Glomerular visceral epithelial cell (primary cell): ENCODE data around the gene KIF16B.
"Not testable (repeated sequence)": the region's sequence is repeated elsewhere in the genome, so short reads cannot be mapped to it uniquely, and the experiment has no call there.

Source experiments
- DNase-seq: peaks from one replicate; pipeline ENCODE4 v3.0.0-alpha.2; 2016; ENCODE audit errors: extremely low spot score

The KIF16B gene

GRCh38 chr20:16553684-16554083 lies 19.6 kb downstream of the KIF16B start:
- DNase-seq: no peak

- DNase-seq: no peak
Measured at GRCh38 chr20:16553101-16553500, 20.1 kb downstream of the KIF16B start.

DNA sequence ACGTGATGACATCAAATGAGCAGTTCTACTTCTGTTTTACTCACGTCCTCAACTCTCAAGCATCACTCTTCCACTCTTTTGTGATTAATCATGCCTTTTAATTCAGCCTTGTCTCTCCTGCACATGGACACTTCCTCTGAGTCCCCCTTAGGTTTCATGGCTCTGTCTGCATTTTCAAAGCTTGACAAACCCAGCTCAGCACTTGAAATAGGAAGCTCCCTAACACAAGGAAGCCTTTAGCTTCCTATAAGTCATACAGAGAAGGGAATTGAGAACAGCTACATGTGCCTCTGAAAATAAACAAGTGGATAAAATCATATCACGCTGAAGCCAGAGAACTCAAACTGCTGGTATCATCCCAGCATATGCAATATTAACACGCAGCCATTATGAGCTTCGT lies 21.2 kb downstream of the KIF16B start:
- no peak for DNase-seq

GRCh38 chr20:16551607-16552006 lies 21.6 kb downstream of the KIF16B start:
- no peak for DNase-seq

DNA sequence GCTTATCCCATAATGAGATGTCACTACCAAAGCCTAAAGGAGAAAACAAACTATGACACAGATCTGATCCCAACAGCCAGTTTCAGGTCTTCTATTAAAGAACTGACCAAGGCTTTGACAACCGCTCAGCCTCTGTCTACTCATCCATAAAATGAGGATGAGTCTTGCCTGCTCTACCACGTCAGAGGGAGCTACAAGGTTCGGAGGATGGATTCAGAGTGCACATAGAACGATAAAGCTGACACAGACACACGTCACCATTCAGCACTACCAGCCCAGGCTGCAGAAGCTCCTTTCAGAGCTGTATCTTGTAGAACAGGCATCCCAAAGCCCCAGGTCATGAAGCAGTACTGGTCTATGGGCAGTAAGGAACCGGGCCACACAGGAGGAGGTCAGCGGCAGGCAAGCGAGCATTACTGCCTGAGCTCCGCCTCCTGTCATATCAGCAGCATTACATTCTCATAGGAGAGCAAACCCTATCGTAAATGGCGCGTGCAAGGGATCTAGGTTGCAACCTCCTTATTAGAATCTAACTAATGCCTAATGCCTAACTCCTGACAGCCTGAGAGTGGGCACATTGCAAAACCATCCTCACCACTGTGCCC lies 25.1 kb downstream of the KIF16B start:
- DNase-seq: peak; percentile 60

DNA sequence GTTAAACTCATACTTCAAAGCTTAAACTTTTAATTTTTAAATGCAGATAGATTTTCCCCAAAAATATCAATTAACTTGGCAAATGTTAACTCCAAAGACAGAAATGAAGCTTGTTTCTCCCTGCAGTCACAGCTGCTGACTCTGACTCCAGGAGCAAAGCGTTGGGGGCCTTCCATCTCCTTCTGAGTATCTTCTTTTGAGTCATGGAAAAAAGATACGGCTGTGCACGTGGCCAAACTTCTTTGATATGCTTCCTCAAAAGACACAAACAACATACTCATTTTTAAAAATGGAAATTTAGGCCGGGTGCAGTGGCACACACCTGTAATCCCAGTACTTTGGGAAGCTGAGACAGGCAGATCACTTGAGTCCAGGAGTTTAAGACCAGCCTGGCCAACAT lies 28.3 kb downstream of the KIF16B start:
- DNase-seq: no peak

DNA sequence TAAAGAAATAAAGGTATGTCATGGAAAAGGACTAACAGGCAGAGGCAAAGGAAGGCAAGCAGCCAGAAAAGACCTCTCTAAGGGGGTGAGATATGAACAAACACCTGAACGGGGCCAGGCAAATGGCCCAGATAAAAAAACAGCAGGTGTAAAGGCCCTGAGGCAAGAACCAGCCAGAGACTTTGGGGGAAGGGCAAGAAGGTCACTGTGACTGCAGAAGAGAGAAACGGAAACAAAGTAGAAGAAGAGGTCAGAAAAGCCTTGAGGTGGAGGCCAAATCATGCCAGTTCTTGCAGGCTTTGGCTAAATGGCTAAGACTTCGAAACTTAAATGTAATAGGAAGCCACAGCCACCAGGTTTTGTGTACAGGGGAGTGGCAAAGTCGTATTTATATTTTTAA lies 30.8 kb downstream of the KIF16B start:
- DNase-seq: no peak

- DNase-seq: no peak
Measured at GRCh38 chr20:16541878-16542277, 31.4 kb downstream of the KIF16B start.

DNA sequence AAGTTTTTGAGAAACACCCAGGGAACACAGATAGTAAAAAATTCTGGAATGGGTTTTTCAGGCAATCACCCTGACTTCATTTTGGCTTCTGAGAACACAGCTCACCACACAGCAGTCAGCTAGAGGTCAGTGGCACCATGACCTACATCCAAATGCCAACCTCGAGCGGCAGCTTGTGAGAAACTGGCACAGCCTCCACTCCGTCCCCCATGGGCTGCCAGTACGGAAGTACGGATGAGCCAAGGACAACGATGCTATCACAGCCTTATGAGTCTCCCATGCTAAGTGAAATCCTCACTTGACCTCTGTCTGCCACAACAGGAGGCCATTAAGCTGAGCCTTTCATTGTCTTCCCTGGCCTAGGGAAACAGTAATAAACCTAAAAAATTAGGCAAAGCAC lies 32.0 kb downstream of the KIF16B start:
- no peak for DNase-seq

DNA sequence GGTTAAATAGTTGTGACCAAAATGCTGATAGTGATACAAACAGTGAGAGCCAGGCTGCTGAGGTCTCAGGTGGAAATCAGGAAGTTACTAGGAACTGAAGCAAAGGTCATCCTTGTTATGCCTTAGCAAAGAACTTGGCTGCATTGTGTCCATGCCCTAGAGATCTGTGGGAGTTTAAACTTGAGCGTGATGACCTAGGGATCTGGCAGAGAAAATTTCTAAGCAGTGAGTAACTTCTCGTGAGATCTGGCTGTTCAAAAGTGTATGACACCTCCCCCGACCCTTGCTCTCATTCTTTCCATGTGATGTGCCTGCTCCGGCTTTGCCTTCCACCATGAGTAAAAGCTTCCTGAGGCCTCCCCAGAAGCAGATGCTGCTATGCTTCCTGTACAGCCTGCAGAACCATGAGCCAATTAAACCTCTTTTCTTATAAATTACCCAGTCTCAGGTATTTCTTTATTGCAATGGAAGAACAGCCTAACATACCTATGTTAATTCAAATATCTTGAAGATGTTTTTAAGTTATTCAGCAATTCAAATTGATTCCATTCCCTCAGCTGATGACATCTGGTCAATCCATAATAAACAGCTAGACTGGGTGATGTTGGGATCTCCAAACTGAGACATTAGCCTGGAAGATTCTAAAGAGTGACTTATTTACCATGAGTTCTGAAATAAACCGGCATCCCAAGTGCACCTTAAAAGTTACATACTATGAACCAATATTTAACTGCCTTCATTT lies 33.8 kb downstream of the KIF16B start:
- DNase-seq: no peak

GRCh38 chr20:16538779-16539178 lies 34.5 kb downstream of the KIF16B start:
- DNase-seq: no peak

GRCh38 chr20:16537918-16538317 lies 35.3 kb downstream of the KIF16B start:
- no peak for DNase-seq

DNA sequence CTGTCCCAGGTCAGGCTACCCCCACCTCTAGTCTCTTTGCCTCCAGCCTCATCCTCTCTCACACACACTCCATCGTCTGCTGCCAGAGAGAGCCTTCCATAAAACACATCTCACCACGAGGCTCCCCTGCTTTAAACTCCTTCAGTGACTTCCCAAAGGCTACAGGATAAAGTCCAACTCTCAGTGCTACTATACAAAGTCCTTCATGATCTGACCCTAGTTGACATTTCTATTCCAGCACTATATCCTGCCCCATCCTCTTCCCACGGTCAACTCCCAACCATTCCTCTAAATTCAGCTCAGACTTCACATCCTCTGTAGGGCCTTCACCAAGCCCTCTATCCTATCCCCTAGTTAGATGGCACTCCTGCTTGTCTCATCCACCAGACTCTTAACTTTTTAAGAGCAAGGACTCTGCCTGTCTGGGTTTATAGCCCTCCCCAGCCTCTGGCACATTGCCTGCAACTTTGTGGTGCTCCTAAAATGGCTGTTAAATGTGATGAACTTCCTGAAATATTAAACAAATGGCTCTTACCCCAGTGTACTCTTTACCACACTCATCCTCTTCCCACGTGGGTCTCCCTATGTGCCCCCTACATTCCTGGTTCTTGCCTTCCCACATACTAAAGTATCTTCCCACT lies 36.1 kb downstream of the KIF16B start:
- no peak for DNase-seq

GRCh38 chr20:16535277-16535676 lies 38.0 kb downstream of the KIF16B start:
- no peak for DNase-seq

GRCh38 chr20:16533502-16533901 lies 39.7 kb downstream of the KIF16B start:
- DNase-seq: no peak

DNA sequence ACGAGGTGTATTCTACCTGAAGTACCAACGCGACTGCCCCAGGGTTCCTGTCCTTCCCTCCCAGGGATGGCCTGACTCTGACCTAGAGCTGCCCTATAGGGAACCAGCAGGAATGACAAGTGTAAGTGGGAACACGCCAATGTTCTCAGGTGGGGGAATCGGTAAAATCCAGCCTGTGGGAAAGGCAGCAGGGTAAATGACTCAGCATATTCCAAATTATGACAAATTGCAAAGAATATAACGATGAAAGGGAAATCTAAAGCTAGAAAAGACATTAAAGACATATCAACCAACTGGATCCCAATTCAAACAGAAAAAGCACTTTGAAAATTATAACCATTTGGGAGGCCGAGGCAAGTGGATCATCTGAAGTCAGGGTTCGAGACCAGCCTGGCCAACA lies 41.8 kb downstream of the KIF16B start:
- DNase-seq: no peak

DNA sequence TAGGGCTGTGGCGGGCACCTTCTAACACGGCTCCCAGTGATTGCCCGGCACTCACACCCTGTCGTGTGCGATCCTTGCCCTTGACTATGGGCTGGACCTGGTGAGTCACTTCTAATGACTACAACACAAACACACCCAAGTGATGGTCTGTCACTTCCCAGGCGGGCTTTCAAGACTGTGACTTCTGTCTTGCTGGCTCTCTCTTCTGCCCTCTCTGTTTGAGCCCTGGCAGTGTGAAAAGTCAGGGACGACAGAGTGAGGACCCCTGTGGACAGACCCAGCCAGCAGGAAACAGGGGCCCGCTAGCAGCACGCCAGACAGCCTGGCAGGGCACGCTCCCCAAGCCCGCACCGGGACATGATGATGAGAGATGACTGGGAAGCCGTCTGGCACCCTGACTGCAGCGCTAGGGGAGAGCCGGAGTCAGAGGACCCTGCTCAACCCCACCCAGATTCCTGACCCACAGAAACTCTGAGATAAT lies 43.0 kb downstream of the KIF16B start:
- DNase-seq: peak; percentile 18

DNA sequence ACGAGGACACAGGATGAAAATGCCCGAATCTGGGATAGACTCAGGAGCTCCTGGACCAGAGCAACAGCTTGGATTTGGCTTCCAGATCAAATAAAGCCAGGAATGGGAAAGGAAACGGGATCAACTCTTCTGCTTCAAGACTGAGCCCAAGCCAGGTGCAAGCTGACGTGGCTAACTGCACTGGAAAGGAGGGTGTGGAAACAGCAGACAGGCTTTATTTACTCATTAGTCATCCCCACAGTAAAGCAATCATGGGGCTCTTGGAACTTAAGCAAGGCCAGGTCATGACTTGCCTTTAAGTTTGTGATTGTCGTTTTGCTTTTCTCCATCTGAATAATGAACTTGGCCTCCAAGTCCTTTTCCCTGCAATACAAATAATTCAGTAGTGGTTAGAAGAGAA lies 45.2 kb downstream of the KIF16B start:
- DNase-seq: peak; percentile 76

DNA sequence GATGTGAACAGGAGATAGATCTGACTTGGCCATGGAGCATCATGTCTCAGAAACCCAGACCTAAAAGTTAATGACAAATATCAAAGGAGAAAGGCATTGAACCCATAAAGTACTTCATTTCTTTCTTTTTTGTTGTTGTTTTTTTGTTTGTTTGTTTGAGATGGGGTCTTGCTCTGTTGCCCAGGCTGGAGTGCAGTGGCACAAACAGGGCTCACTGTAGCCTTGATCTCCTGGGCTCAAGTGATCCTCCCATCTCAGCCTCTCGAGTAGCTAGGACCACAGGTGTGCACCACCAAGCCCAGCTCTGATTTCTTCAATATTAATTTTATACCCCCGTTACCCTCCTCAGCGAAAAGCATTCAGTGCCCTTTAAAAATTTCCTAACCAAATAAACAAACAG lies 45.8 kb downstream of the KIF16B start:
- DNase-seq: no peak

GRCh38 chr20:16526433-16527380 lies 46.5 kb downstream of the KIF16B start:
- no peak for DNase-seq

GRCh38 chr20:16522651-16523050 lies 50.6 kb downstream of the KIF16B start:
- DNase-seq: not testable (repeated sequence)

DNA sequence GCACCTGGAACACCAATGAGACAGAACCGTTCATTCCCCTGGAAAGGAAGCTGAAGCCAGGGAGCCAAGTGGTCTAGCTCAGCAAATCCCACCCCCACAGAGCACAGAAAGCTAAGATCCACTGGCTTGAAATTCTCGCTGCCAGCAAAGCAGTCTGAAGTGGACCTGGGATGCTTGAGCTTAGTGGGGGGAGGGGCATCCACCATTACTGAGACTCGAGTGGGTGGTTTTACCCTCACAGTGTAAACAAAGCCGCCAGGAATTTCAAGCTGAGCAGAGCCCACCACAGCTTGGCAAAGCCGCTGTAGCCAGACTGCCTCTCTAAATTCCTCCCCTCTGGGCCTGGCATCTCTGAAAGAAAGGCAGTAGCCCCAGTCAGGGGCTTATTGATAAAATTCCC lies 53.1 kb downstream of the KIF16B start:
- DNase-seq: no peak
